Cardiac fibroblast (primary cell): ENCODE measurements around the gene CNIH3.

Experiments
- DNase-seq, 2 donors: peaks; one replicate each; pipeline versions ENCODE4 v3.0.0 to v3.0.0-alpha.2; 2010; ENCODE audit warnings: low read depth in 2 of 2
- H3K4me3 ChIP-seq, 2 donors: replicated peaks in 1 of 2; 1 replicate in 1 of 2; 2 replicates in 1 of 2; pipeline ENCODE4 v1.5.1; 2011; ENCODE audit warnings: low read depth in 2 of 2, low read length in 2 of 2, mild to moderate bottlenecking in 2 of 2, moderate library complexity in 1 of 2
- CTCF ChIP-seq: IDR thresholded peaks from one replicate; pipeline ENCODE4 v1.5.1; 2011; ENCODE audit warnings: low read depth, mild to moderate bottlenecking, low read length, inconsistent platforms

Gene CNIH3

GRCh38 chr1:224647449-224647848, 31.3 kb downstream of the CNIH3 start:
- TF ChIP-seq CTCF, result no peak
- H3K4me3 ChIP-seq, result no peak overlapping the region
- no peak for DNase-seq

GRCh38 chr1:224650290-224650689, 34.2 kb downstream of the CNIH3 start:
- H3K4me3 ChIP-seq, result no peak overlapping the region
- DNase-seq, result no peak
- no peak for TF ChIP-seq CTCF

DNA sequence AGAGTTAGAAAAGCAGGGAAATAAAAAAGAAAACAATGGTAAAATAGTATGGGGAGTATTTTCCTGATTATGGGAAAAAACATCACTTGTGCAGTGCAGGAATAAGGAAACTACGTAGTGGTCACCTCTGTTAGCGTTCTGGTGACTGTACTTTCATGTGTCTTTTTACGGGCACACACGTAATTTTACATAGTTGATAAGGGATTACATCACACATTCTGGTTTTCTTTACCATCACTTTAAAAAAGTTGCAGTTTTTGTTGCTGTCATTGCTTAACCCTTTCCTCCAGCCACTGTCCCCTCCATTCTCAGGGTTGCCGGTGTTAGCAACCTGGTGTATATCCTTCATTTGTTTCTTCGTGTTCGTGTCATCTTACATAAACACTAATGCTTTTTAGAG, 35.1 kb downstream of the CNIH3 start:
- DNase-seq, result no peak
- no peak for TF ChIP-seq CTCF
- no peak overlapping the region for H3K4me3 ChIP-seq

DNA sequence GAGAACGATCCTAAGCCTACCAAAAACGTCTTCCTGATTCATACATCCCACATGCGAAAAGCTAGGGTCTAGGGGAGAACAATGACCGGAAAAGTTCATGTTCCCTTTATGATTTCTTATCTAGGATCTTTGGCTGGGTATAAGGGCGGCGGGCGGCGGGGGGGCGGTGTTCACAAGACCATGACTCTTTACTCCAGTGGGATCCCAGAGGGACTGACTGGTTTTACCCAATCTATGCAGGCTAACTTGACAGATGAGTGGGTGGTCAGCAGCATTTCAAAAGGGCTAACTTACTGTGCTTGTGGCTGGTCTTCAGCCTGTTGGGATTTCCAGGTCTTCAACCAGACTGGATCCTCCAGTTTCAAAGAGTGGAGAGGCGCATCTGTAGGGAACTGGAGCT, 40.3 kb downstream of the CNIH3 start:
- no peak for TF ChIP-seq CTCF
- no peak for DNase-seq
- H3K4me3 ChIP-seq, result no peak overlapping the region

DNA sequence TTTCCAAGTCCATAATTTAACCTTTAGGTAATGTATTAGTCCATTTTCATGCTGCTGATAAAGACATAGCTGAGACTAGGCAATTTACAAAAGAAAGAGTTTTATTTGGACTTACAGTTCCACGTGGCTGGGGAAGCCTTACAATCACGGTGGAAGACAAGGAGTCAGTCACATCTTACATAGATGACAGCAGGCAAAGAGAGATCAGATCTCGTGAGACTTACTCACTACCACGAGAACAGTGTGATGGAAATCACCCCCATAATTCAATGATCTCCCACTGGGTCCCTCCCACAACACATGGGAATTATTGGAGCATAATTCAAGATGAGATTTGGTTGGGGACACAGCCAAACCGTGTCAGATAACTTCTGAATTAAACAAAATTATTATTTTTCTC, 44.0 kb downstream of the CNIH3 start:
- no peak overlapping the region for H3K4me3 ChIP-seq
- TF ChIP-seq CTCF, result no peak

DNA sequence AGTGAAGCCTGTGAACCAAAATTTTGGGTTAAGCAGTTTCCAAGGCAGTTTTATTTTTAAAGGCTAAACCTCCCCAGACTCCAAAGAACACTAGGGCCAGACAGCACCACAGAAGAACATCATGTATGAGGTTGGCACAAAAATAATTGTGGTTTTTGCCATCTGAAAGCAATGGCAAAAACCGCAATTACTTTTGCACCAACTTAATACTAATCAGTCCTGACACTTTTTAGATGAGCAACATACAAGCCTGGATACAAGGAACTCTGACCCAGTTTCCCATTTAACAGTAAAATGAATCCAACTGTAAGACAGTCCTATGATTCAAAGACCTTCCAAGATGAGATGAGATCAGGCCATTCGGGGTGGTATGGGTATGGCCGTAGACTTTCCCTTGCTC, 46.8 kb downstream of the CNIH3 start:
- DNase-seq, result no peak
- no peak for TF ChIP-seq CTCF
- no peak overlapping the region for H3K4me3 ChIP-seq

More for the DNA sequence above, 44.0 kb downstream of the CNIH3 start:
- DNase-seq, result no peak

GRCh38 chr1:224665016-224665415, 48.9 kb downstream of the CNIH3 start:
- no peak overlapping the region for H3K4me3 ChIP-seq
- TF ChIP-seq CTCF, result no peak
- DNase-seq, result no peak
